Activated CD4-positive, alpha-beta T cell treated with anti-CD3 and anti-CD28 coated beads, Interleukin-2, amount 50 U/mL, for 4 hours (primary cell): ENCODE data around the gene EYA2.

Experiments used
- DNase-seq, 2 experiments: peaks; one replicate each; pipeline ENCODE4 v3.0.0-alpha.2; 2020

EYA2 gene

GRCh38 chr20:47237715-47238114 lies 343.1 kb downstream of the EYA2 start:
- no peak for DNase-seq
